ENCODE results near the gene SCRT2.

Gene SCRT2

GRCh38 chr20:684676-685319 lies 9.2 kb upstream of the SCRT2 start:
- Histone ChIP-seq H4K20me1 (ENCODE audit: insufficient read depth) (no peaks in the 10 kb centered on the region), H3K27me3 (ENCODE audit: insufficient read depth, low read depth) (no peaks in the 10 kb centered on the region; the same call in 1 of the 2 replicates), H3K27ac (no peak overlapping the region), H3K4me2 (no peak overlapping the region), H2AFZ (ENCODE audit: low read depth) (no peak overlapping the region), H3K4me3 (IDR thresholded peaks at IDR 0.05; ENCODE audit: insufficient read depth, low read depth, low read length) (no peak overlapping the region), H3K36me3 (ENCODE audit: insufficient read depth) (no peaks in the 10 kb centered on the region), H3K9ac (no peak overlapping the region), H3K79me2 (ENCODE audit: insufficient read depth, low read depth) (no peaks in the 10 kb centered on the region), H3K4me1 (ENCODE audit: low read depth, poor library complexity, severe bottlenecking) (no peaks in the 10 kb centered on the region)
- TF ChIP-seq CTCF (conservative IDR thresholded peaks at IDR 0.05; ENCODE audit: low read depth, low read length) = no peak

- Histone ChIP-seq H2AFZ (ENCODE audit: low read depth) (no peak overlapping the region), H4K20me1 (ENCODE audit: insufficient read depth) (no peaks in the 10 kb centered on the region), H3K27me3 (ENCODE audit: insufficient read depth, low read depth) (peaks cover 5% of the 10 kb centered on the region; the same call in 1 of the 2 replicates), H3K79me2 (ENCODE audit: insufficient read depth, low read depth) (no peaks in the 10 kb centered on the region), H3K27ac (no peak overlapping the region), H3K4me1 (ENCODE audit: low read depth, poor library complexity, severe bottlenecking) (no peaks in the 10 kb centered on the region), H3K4me3 (IDR thresholded peaks at IDR 0.05; ENCODE audit: insufficient read depth, low read depth, low read length) (no peak overlapping the region), H3K4me2 (no peak overlapping the region), H3K36me3 (ENCODE audit: insufficient read depth) (no peaks in the 10 kb centered on the region), H3K9ac (no peak overlapping the region)
- no peak for TF ChIP-seq CTCF (conservative IDR thresholded peaks at IDR 0.05; ENCODE audit: low read depth, low read length)
Observed at GRCh38 chr20:682123-682522, 6.5 kb upstream of the SCRT2 start.

- Histone ChIP-seq H3K27me3 (ENCODE audit: insufficient read depth, low read depth) (peaks cover 19% of the 10 kb centered on the region), H3K4me1 (ENCODE audit: low read depth, poor library complexity, severe bottlenecking) (peaks cover 11% of the 10 kb centered on the region), H3K4me2 (no peak overlapping the region), H3K27ac (no peak overlapping the region), H4K20me1 (ENCODE audit: insufficient read depth) (no peaks in the 10 kb centered on the region), H3K36me3 (ENCODE audit: insufficient read depth) (no peaks in the 10 kb centered on the region), H3K79me2 (ENCODE audit: insufficient read depth, low read depth) (no peaks in the 10 kb centered on the region), H2AFZ (ENCODE audit: low read depth) (no peak overlapping the region), H3K9ac (no peak overlapping the region), H3K4me3 (IDR thresholded peaks at IDR 0.05; ENCODE audit: insufficient read depth, low read depth, low read length) (no peak overlapping the region)
- TF ChIP-seq CTCF (conservative IDR thresholded peaks at IDR 0.05; ENCODE audit: low read depth, low read length) = no peak
Observed at GRCh38 chr20:680638-681187, 5.1 kb upstream of the SCRT2 start.

- Histone ChIP-seq H2AFZ (ENCODE audit: low read depth) (no peak overlapping the region), H3K27me3 (ENCODE audit: insufficient read depth, low read depth) (peaks cover 45% of the 10 kb centered on the region), H3K4me3 (IDR thresholded peaks at IDR 0.05; ENCODE audit: insufficient read depth, low read depth, low read length) (no peak overlapping the region), H3K36me3 (ENCODE audit: insufficient read depth) (no peaks in the 10 kb centered on the region), H3K4me2 (no peak overlapping the region), H3K79me2 (ENCODE audit: insufficient read depth, low read depth) (no peaks in the 10 kb centered on the region), H4K20me1 (ENCODE audit: insufficient read depth) (no peaks in the 10 kb centered on the region), H3K4me1 (ENCODE audit: low read depth, poor library complexity, severe bottlenecking) (peaks cover 12% of the 10 kb centered on the region), H3K9ac (no peak overlapping the region), H3K27ac (no peak overlapping the region)
- no peak for TF ChIP-seq CTCF (conservative IDR thresholded peaks at IDR 0.05; ENCODE audit: low read depth, low read length)
Observed at GRCh38 chr20:677957-678356, 2.4 kb upstream of the SCRT2 start.

Data from KMS-11 (cell line).